Measurements from ENCODE around the gene NUP188.
A peak's percentile ranks its signal among the peaks of the same experiment; 100 is the strongest.
"Not testable (repeated sequence)": the region's sequence is repeated elsewhere in the genome, so short reads cannot be mapped to it uniquely, and the experiment has no call there.

The NUP188 gene

GRCh38 chr9:128945798-128946501 is 1.5 kb upstream of the NUP188 start:
- DNase-seq (ENCODE audit: low read depth), result no peak

- peak; percentile 19 for DNase-seq (ENCODE audit: low read depth)
These were observed 775 bp upstream of the NUP188 start for GRCh38 chr9:128946571-128947276.

GRCh38 chr9:128947277-128947526 is 297 bp upstream of the NUP188 start:
- no peak for DNase-seq (ENCODE audit: low read depth)

- not testable (repeated sequence) for DNase-seq (ENCODE audit: low read depth)
These were observed 13.9 kb downstream of the NUP188 start for GRCh38 chr9:128961403-128961802.

- DNase-seq (ENCODE audit: low read depth), result no peak
These were observed 22.0 kb downstream of the NUP188 start for GRCh38 chr9:128969491-128969890.

- peak; percentile 19 for DNase-seq (ENCODE audit: low read depth)
These were observed 25.5 kb downstream of the NUP188 start for GRCh38 chr9:128972956-128973355.

- peak; percentile 28 for DNase-seq (ENCODE audit: low read depth)
These were observed 31.6 kb downstream of the NUP188 start for GRCh38 chr9:128979111-128979510.

- DNase-seq (ENCODE audit: low read depth), result no peak
These were observed 36.0 kb downstream of the NUP188 start for GRCh38 chr9:128983536-128983935.

GRCh38 chr9:128986671-128987070 is 39.2 kb downstream of the NUP188 start:
- no peak for DNase-seq (ENCODE audit: low read depth)

GRCh38 chr9:128987805-128988204 is 40.3 kb downstream of the NUP188 start:
- DNase-seq (ENCODE audit: low read depth), result peak; percentile 88

GRCh38 chr9:128992995-128993394 is 45.5 kb downstream of the NUP188 start:
- peak; percentile 14 for DNase-seq (ENCODE audit: low read depth)

- no peak for DNase-seq (ENCODE audit: low read depth)
These were observed 48.3 kb downstream of the NUP188 start for GRCh38 chr9:128995791-128996190.

GRCh38 chr9:128998462-128998861 is 51.0 kb downstream of the NUP188 start:
- no peak for DNase-seq (ENCODE audit: low read depth)

- DNase-seq (ENCODE audit: low read depth), result no peak
These were observed 52.2 kb downstream of the NUP188 start for GRCh38 chr9:128999581-129000206.

GRCh38 chr9:129001504-129002325 is 54.2 kb downstream of the NUP188 start:
- DNase-seq (ENCODE audit: low read depth), result no peak

GRCh38 chr9:129002992-129003391 is 55.5 kb downstream of the NUP188 start:
- no peak for DNase-seq (ENCODE audit: low read depth)

GRCh38 chr9:129004173-129004572 is 56.7 kb downstream of the NUP188 start:
- DNase-seq (ENCODE audit: low read depth), result not testable (repeated sequence)

- DNase-seq (ENCODE audit: low read depth), result no peak
These were observed 58.0 kb downstream of the NUP188 start for GRCh38 chr9:129005336-129005997.

GRCh38 chr9:129006328-129007034 is 59.0 kb downstream of the NUP188 start:
- DNase-seq (ENCODE audit: low read depth), result peak; percentile 73

- DNase-seq (ENCODE audit: low read depth), result no peak
These were observed 59.7 kb downstream of the NUP188 start for GRCh38 chr9:129007035-129007765.

Measured in fibroblast of gingiva (primary cell).